HTERT RPE-1 (cell line): ENCODE measurements around the gene WDR70.
"Not testable (repeated sequence)": the region's sequence is repeated elsewhere in the genome, so short reads cannot be mapped to it uniquely, and the experiment has no call there.

ENCODE experiments used
- in situ Hi-C: fragments of 300-500 bp; cut with MboI; formaldehyde crosslinking; loops from 4 replicates; pipeline ENCODE4 v1.14.3; 2020; ENCODE audit warnings: low sequenced_read_pairs

WDR70 gene

GRCh38 chr5:37740331-37741066 is 361.4 kb downstream of the WDR70 start:
- in situ Hi-C loops: no loop called here

DNA sequence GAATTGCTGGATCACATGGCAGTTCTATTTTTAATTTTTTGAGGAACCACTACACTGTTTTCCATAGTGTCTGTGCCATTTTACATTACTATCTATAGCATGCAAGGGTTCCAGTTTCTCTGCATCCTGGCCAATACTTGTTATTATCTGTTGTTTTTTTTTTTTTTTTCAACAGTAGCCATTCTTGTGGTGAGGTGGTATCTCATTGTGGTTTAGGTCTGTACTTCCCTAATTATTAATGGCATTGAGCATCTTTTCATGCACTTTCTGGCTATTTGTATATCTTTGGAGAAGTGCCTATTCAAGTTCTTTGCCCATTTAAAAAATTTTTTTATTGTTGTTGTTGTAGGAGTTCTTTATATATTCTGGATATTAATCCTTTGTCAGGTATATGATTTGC is 363.0 kb downstream of the WDR70 start:
- in situ Hi-C loops: no loop called here

DNA sequence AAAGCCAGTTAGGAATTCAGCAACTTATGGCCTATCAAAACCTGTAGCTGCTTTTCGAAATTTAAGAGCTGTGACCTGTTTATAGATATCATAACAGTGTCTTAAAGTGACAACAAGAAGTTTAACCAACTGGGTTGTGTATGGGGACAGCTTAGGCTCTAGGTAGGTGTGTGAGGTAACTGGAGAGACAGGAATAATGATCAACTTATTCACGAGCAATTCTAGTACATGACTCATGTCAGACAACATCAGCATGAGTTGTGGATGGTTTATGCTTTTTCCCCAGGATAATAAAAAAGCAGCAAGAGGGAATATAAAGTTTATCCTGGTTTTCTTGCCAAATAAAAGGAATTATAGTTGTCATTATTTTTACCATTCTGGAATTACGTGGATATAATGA is 372.1 kb downstream of the WDR70 start:
- in situ Hi-C loops: no loop called here

GRCh38 chr5:37754976-37755375 is 375.9 kb downstream of the WDR70 start:
- in situ Hi-C loops: no loop called here

GRCh38 chr5:37755581-37755980 is 376.5 kb downstream of the WDR70 start:
- in situ Hi-C loops: no loop called here

DNA sequence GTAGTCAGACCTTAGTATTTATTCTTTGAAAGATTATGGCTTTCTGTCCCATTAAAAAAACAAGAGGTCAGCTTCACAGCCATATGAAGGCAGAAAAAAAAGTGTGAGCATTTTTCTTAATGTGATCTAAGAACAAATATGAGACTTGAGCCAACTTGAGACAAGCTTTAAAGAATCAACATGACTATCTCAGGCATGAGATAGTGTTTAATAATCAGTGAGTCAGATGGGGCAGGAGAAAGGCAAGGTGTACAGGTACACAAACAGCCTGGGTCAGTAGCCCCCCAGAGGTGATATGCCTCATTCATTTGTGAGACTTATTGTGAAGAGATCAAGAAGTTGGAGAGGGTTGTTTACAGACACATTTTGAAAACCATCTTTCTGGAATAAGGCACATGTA is 377.1 kb downstream of the WDR70 start:
- in situ Hi-C loops: no loop called here

- in situ Hi-C loops: no loop called here
These were observed 379.0 kb downstream of the WDR70 start for GRCh38 chr5:37757980-37758582.

DNA sequence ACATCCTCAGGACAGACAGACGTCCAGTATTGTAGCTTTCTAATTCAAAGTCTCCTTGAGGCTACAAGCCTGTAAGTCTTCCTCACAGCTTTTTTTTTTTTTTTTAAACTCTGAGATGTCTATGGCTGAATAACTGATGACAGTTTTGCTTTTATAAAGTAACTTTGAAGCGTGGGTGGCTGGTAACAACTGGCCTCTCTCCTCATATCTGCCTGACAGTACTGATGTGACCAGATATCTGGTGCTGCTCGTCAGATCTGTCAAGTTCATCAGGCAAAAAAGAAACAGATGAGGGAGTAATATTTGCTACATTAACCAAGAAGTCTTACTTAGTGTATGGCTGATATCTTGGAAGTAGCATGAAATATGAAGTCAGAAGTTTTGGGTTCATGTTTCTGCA is 388.1 kb downstream of the WDR70 start:
- in situ Hi-C loops: no loop called here

- in situ Hi-C loops: no loop called here
These were observed 388.8 kb downstream of the WDR70 start for GRCh38 chr5:37767961-37768360.

GRCh38 chr5:37768371-37768770 is 389.3 kb downstream of the WDR70 start:
- in situ Hi-C loops: no loop called here

- in situ Hi-C loops: no loop called here
These were observed 390.0 kb downstream of the WDR70 start for GRCh38 chr5:37769108-37769507.

DNA sequence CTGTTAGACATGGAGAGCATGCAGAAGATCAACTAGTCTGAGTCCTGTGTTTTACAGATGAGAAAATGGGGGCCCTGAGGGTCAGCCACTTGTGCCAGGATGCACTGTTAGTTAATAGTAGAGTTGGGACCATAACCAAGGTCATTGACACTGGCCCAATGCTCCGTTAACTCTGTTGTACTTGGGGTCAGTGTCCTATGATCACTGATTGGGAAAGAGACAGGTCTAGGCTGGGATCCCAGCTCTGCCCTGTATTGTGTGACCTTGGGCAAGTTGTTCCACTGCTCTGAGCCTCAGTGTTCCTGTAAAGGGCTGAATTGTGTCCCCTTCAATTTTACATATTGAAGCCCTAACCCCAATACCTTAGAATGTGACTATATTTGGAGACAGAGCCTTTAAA is 390.7 kb downstream of the WDR70 start:
- in situ Hi-C loops: no loop called here

DNA sequence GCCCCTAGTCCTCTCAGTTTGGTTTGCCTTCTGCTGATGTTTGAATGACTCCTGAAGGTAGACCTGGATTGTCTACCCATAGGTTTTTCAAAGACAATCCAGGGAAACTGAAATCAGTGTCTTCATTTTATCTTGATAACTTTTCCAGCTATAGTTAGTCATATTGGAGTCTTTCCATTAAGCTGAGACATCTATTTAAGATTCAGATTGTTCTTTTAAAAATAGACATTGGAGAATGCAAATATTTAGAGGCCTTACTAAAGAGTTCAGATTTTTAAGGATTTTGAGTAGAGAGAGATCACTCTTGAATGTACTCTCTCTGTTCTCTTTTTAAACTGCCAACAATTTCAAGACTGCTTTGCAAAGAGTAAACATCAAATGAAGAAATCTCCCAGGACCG is 391.7 kb downstream of the WDR70 start:
- in situ Hi-C loops: no loop called here

GRCh38 chr5:37771203-37771611 is 392.1 kb downstream of the WDR70 start:
- in situ Hi-C loops: no loop called here

DNA sequence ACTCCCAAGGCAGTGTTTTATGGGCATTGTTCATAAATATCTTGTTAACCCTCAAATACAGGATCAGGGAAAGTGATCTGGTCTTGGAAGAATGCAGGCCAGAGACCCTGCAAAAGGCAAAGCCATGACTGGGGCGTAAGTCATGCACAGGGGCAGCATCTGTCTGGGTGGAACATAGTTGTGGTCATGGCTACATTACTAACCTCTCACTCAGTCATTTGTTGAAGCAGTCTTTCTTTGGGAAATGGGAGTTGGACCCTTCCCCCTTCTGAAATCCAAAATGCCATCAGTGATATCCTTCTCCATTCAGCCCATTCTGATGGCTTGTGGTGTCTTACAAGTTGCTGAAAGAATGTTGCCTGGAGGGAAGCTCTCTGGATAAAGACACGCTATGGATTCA is 392.6 kb downstream of the WDR70 start:
- in situ Hi-C loops: no loop called here

DNA sequence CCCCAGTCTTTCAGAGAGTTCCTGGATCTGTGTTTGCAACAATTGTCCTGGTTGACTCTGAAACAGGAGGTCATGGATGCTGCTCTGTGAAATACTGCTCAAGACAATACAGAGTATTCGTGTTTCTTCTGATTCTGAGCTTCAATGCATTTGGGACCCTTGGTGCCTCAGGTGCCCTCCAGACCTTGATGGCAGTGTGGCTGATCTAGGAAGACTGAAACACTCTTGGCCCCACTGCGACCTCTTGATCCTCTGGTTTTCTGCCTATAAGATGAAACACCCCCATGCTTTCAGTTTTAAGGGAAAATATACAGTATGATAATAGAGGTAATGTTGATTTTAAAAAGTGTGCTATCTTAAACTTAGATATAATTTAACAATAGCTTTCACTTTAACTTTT is 393.1 kb downstream of the WDR70 start:
- in situ Hi-C loops: no loop called here

- in situ Hi-C loops: no loop called here
These were observed 394.7 kb downstream of the WDR70 start for GRCh38 chr5:37773809-37774208.

DNA sequence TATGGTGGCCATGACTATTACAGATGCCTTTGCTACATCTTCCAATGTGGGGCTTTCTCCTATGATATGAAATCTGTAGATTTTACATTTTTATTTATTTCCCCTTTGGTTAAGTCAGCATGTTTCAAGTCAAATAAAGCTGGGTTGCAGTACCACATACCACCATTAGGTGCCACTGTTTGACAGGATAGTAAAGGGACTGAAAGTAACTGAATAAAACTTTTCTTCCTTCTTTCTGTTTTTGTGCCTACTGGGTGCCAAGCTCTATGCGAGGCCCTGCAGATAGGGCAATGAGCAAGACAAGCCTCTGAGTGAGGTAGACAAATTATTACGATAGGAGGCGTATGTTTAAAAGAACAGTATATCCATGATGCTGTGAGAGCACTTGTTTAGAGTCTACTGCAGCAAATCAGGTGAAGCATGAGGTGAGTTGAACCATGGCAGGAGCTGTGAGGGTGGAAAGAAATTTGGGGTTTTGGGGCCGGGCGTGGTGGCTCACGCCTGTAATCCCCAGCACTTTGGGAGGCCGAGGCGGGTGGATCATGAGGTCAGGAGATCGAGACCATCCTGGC is 395.9 kb downstream of the WDR70 start:
- in situ Hi-C loops: no loop called here

GRCh38 chr5:37776826-37777225 is 397.7 kb downstream of the WDR70 start:
- in situ Hi-C loops: no loop called here

- in situ Hi-C loops: no loop called here
These were observed 398.5 kb downstream of the WDR70 start for GRCh38 chr5:37777432-37778130.

DNA sequence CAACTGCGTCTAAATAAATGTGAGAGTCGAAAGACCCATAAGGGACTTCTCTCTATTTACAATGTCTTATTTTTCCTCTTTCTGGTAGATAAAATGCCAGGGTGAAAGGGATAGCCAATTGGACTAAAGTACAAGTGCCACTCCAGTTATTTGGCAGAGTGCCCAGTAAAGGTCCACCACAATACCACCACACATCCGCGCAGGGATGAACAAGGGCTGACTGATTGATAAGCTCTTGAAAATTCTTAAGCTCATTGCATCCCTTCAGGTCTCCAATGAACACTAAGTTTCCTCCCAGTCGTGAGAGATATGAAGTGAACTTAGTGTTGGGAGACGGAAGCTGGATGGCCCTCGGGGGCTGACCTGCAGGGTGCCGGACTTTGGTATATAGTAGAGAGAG is 402.3 kb downstream of the WDR70 start:
- in situ Hi-C loops: not testable (repeated sequence)

- in situ Hi-C loops: no loop called here
These were observed 407.3 kb downstream of the WDR70 start for GRCh38 chr5:37786416-37786815.
